MM.1S (cell line): ENCODE data around the gene ELK3.

ENCODE experiments used
- DNase-seq: peaks from one replicate; pipeline ENCODE4 v3.0.0-alpha.2; 2015
- H2AFZ ChIP-seq: fragments of 300-600 bp; sonication (generic); 2 replicates; pipeline ENCODE4 v1.6.0; 2016; ENCODE audit warnings: antibody characterized with exemption, low read length
- H3F3A ChIP-seq: fragments of 300-600 bp; sonication (generic); 2 replicates; pipeline ENCODE4 v1.6.1; 2016; ENCODE audit warnings: mild to moderate bottlenecking, antibody characterized with exemption, low read length, moderate library complexity, mixed read lengths; ENCODE audit not compliant: insufficient read depth
- H3K27ac ChIP-seq: fragments of 300-600 bp; sonication (generic); 2 replicates; pipeline ENCODE4 v1.5.1; 2016; ENCODE audit warnings: mild to moderate bottlenecking, low read length
- H3K27me3 ChIP-seq: fragments of 300-600 bp; sonication (generic); replicated peaks from 2 replicates; pipeline ENCODE4 v1.6.0; 2016; ENCODE audit warnings: low read length; ENCODE audit not compliant: insufficient read depth
- H3K36me3 ChIP-seq: fragments of 300-600 bp; sonication (generic); replicated peaks from 2 replicates; pipeline ENCODE4 v1.6.1; 2016; ENCODE audit warnings: mild to moderate bottlenecking, low read length, mixed read lengths; ENCODE audit not compliant: insufficient read depth
- H3K4me1 ChIP-seq: fragments of 300-600 bp; sonication (generic); 2 replicates; pipeline ENCODE4 v1.6.1; 2016; ENCODE audit warnings: low read length, mixed read lengths
- H3K4me2 ChIP-seq: fragments of 300-600 bp; sonication (generic); 2 replicates; pipeline ENCODE4 v1.6.0; 2016; ENCODE audit warnings: low read depth, low read length
- H3K4me3 ChIP-seq: fragments of 300-600 bp; sonication (generic); 2 replicates; pipeline ENCODE4 v1.5.1; 2016; ENCODE audit warnings: low read length, mixed read lengths
- H3K79me2 ChIP-seq: fragments of 300-600 bp; sonication (generic); 2 replicates; pipeline ENCODE4 v1.6.1; 2016; ENCODE audit warnings: mixed run types, low read length, mixed read lengths
- H3K9ac ChIP-seq: fragments of 300-600 bp; sonication (generic); 2 replicates; pipeline ENCODE4 v1.6.1; 2016; ENCODE audit warnings: low read length, mixed read lengths
- H3K9me2 ChIP-seq: fragments of 300-600 bp; sonication (generic); replicated peaks from 2 replicates; pipeline ENCODE4 v1.6.1; 2016; ENCODE audit warnings: mild to moderate bottlenecking, low read length, mixed read lengths; ENCODE audit not compliant: insufficient read depth
- H3K9me3 ChIP-seq: fragments of 300-600 bp; sonication (generic); replicated peaks from 2 replicates; pipeline ENCODE4 v1.6.1; 2016; ENCODE audit warnings: mild to moderate bottlenecking, low read length, mixed read lengths; ENCODE audit not compliant: insufficient read depth
- H4K20me1 ChIP-seq: fragments of 300-600 bp; sonication (generic); 2 replicates; pipeline ENCODE4 v1.6.1; 2016; ENCODE audit warnings: mild to moderate bottlenecking, low read length, moderate library complexity, mixed read lengths; ENCODE audit not compliant: insufficient read depth
- EZH2 ChIP-seq: fragments of 300-600 bp; sonication (generic); optimal IDR thresholded peaks from 2 replicates; pipeline ENCODE3; 2017; ENCODE audit warnings: low read depth, mild to moderate bottlenecking, antibody characterized with exemption, low read length, mixed read lengths
- EZH2phosphoT487 ChIP-seq: fragments of 300-600 bp; sonication (generic); IDR thresholded peaks from 2 replicates; pipeline ENCODE4 v1.6.1; 2018; ENCODE audit warnings: antibody characterized with exemption, low read length
- TF ChIP-seq, protein P1 (sequence below): fragments of 300-600 bp; sonication (generic); IDR thresholded peaks from 2 replicates; pipeline ENCODE4 v1.5.1; 2016; ENCODE audit warnings: antibody characterized with exemption, low read length, mixed read lengths

Gene ELK3

DNA sequence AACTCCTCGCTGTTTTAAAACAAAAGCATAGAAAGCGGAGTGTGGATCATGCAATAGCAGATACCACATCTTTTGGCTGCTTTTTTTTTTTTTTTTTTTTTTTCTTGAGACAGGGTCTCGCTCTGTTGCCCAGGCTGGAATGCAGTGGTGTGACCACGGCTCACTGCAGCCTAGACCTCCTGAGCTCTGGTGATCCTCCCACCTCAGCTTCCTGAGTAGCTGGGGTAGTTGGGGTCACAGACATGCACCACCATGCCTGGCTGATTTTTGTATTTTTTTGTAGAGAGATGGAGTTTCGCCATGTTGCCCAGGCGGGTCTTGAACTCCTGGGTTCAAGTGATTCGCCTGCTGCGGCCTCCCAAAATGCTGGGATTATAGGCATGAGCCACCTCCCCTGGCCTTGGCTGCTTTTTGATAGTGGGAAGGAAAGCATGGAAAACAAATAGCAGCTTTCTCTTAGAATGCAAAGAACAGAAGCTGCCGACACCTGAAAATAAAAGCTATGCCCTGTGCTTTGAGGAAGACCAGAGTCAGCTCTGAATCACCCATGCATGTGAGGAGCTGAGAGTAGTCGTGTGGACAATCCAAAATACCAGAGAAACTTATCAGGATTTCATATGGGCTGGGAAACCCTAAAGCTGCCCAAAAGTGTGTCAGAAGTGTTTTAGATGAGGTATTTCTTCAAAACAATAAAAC is 3.6 kb upstream of the ELK3 start:
- Histone ChIP-seq H3K27me3 (no peaks in the 10 kb centered on the region), H3F3A (peaks cover 19% of the 10 kb centered on the region), H4K20me1 (no peaks in the 10 kb centered on the region)

GRCh38 chr12:96192926-96193573 is 1.1 kb upstream of the ELK3 start:
- Histone ChIP-seq H3K4me1 (peaks cover 17% of the 10 kb centered on the region), H3K9me2 (no peaks in the 10 kb centered on the region), H3K4me2 (peak overlapping the region; percentile 79; the same call in 1 of the 2 replicates), H4K20me1 (no peaks in the 10 kb centered on the region), H3K4me3 (peak overlapping the region; percentile 99), H3F3A (peaks cover 29% of the 10 kb centered on the region), H3K79me2 (peaks cover 28% of the 10 kb centered on the region), H3K9ac (peak overlapping the region; percentile 82; the same call in 1 of the 2 replicates), H2AFZ (0 out of 2 replicates have a peak overlapping the region, but pooled peaks have one; percentile 97), H3K9me3 (no peaks in the 10 kb centered on the region), H3K27me3 (no peaks in the 10 kb centered on the region), H3K27ac (peak overlapping the region; percentile 90; the same call in 1 of the 2 replicates), H3K36me3 (no peaks in the 10 kb centered on the region)
- no peak for DNase-seq
- TF ChIP-seq EZH2 (no peak), EZH2phosphoT487 (no peak)
- TF ChIP-seq, protein P1, sequence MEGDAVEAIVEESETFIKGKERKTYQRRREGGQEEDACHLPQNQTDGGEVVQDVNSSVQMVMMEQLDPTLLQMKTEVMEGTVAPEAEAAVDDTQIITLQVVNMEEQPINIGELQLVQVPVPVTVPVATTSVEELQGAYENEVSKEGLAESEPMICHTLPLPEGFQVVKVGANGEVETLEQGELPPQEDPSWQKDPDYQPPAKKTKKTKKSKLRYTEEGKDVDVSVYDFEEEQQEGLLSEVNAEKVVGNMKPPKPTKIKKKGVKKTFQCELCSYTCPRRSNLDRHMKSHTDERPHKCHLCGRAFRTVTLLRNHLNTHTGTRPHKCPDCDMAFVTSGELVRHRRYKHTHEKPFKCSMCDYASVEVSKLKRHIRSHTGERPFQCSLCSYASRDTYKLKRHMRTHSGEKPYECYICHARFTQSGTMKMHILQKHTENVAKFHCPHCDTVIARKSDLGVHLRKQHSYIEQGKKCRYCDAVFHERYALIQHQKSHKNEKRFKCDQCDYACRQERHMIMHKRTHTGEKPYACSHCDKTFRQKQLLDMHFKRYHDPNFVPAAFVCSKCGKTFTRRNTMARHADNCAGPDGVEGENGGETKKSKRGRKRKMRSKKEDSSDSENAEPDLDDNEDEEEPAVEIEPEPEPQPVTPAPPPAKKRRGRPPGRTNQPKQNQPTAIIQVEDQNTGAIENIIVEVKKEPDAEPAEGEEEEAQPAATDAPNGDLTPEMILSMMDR = no peak

More for the DNA sequence above, 3.6 kb upstream of the ELK3 start:
- peaks cover 4% of the 10 kb centered on the region; the same call in 1 of the 2 replicates for H3K79me2 ChIP-seq
- no peaks in the 10 kb centered on the region for H3K9me2 ChIP-seq
- DNase-seq = no peak
- no peaks in the 10 kb centered on the region for H3K9me3 ChIP-seq
- no peaks in the 10 kb centered on the region for H3K4me1 ChIP-seq
- H3K36me3 ChIP-seq = no peaks in the 10 kb centered on the region
- no peak overlapping the region for H3K4me3 ChIP-seq
- H3K9ac ChIP-seq = no peak overlapping the region
- H3K4me2 ChIP-seq = no peak overlapping the region
- TF ChIP-seq, protein P1 = no peak
- TF ChIP-seq EZH2phosphoT487 (no peak), EZH2 (no peak)
- H2AFZ ChIP-seq = no peak overlapping the region
- no peak overlapping the region for H3K27ac ChIP-seq

GRCh38 chr12:96194576-96194889 is 358 bp downstream of the ELK3 start:
- Histone ChIP-seq H3K27me3 (no peaks in the 10 kb centered on the region), H3K9ac (peak overlapping the region; percentile 91), H3K4me2 (peak overlapping the region; percentile 51; the same call in 1 of the 2 replicates), H3K27ac (peak overlapping the region; percentile 96), H3K4me3 (peak overlapping the region; percentile 94), H3K9me2 (no peaks in the 10 kb centered on the region), H3F3A (peaks cover 42% of the 10 kb centered on the region), H3K9me3 (no peaks in the 10 kb centered on the region), H3K79me2 (peaks cover 43% of the 10 kb centered on the region), H3K4me1 (peaks cover 32% of the 10 kb centered on the region), H3K36me3 (no peaks in the 10 kb centered on the region), H2AFZ (peak overlapping the region; percentile 57; the same call in 1 of the 2 replicates), H4K20me1 (no peaks in the 10 kb centered on the region)
- no peak for DNase-seq
- TF ChIP-seq EZH2phosphoT487 (no peak), EZH2 (no peak)
- TF ChIP-seq, protein P1 = no peak
